H1 (cell line): ENCODE measurements around the gene GBF1. TPM values are rescaled to one million over a fixed set of nuclear protein-coding genes. Genes with fewer than 3 reads are reported as not detected.

ENCODE experiments used
- CTCF ChIA-PET: fragments of 300-600 bp; sonication (Branson Sonifier 250); formaldehyde crosslinking; loops from one replicate; lab custom pipeline; 2021; ENCODE audit not compliant: partially characterized antibody; lab: Charles Lee
- POLR2A ChIA-PET: fragments of 300-600 bp; sonication (Branson Sonifier 250); formaldehyde crosslinking; loops from one replicate; lab custom pipeline; 2021; ENCODE audit warnings: inconsistent platforms; ENCODE audit not compliant: partially characterized antibody; lab: Charles Lee
- DNase-seq, 2 experiments: peaks; one replicate each; pipeline versions ENCODE4 v3.0.0 to v3.0.0-alpha.2; 2010 to 2022; ENCODE audit warnings: low spot score in 2 of 2, low read depth in 1 of 2, mixed read lengths in 1 of 2
- FAIRE-seq: peaks from 2 replicates; lab custom pipeline; 2011; peaks lifted over from hg19 to GRCh38; lab: Jason Lieb, UNC
- H2AFZ ChIP-seq: 2 replicates; pipeline ENCODE4 v1.8.1; 2012; ENCODE audit warnings: low read length, inconsistent platforms
- H2AK5ac ChIP-seq: 2 replicates; pipeline ENCODE4 v1.6.1; 2013; ENCODE audit warnings: low read depth, low read length
- H2BK120ac ChIP-seq: replicated peaks from 2 replicates; pipeline ENCODE3; 2013; ENCODE audit warnings: low read depth, low read length, inconsistent platforms
- H2BK12ac ChIP-seq: 2 replicates; pipeline ENCODE4 v1.6.1; 2013; ENCODE audit warnings: low read depth, low read length
- H2BK15ac ChIP-seq: 2 replicates; pipeline ENCODE4 v1.6.1; 2013; ENCODE audit warnings: low read length
- H2BK20ac ChIP-seq: 2 replicates; pipeline ENCODE4 v1.6.1; 2013; ENCODE audit warnings: low read length
- H2BK5ac ChIP-seq: 2 replicates; pipeline ENCODE4 v1.6.1; 2013; ENCODE audit warnings: low read depth, low read length
- H3K14ac ChIP-seq: 2 replicates; pipeline ENCODE4 v1.6.1; 2013; ENCODE audit warnings: inconsistent platforms; ENCODE audit not compliant: insufficient read length
- H3K18ac ChIP-seq: 2 replicates; pipeline ENCODE4 v1.6.1; 2013; ENCODE audit warnings: low read length; ENCODE audit errors: extremely low read depth
- H3K23ac ChIP-seq: 2 replicates; pipeline ENCODE4 v1.6.1; 2013; ENCODE audit warnings: inconsistent platforms; ENCODE audit not compliant: insufficient read length
- H3K23me2 ChIP-seq: 2 replicates; pipeline ENCODE4 v1.6.1; 2013; ENCODE audit warnings: low read depth, low read length
- H3K27ac ChIP-seq: 2 replicates; pipeline ENCODE4 v1.6.1; 2011; ENCODE audit warnings: low read depth, low read length, inconsistent platforms
- H3K27me3 ChIP-seq, 4 experiments: replicated peaks in 1 of 4; 1 replicate in 1 of 4; 2 replicates in 3 of 4; pipeline versions ENCODE4 v1.6.1 to v1.8.1; 2011 to 2013; ENCODE audit warnings: low read length in 3 of 4, mild to moderate bottlenecking in 3 of 4, inconsistent platforms in 2 of 4, mixed read lengths in 2 of 4, moderate library complexity in 1 of 4; ENCODE audit not compliant: control insufficient read depth in 3 of 4, insufficient read depth in 3 of 4; ENCODE audit errors: extremely low read depth in 1 of 4
- H3K36me3 ChIP-seq, 4 experiments: 2 replicates each; pipeline versions ENCODE4 v1.6.1 to v1.8.1; 2011 to 2013; ENCODE audit warnings: mild to moderate bottlenecking in 4 of 4, low read length in 3 of 4, moderate library complexity in 2 of 4, control low read depth in 1 of 4, inconsistent platforms in 1 of 4; ENCODE audit not compliant: insufficient read depth in 4 of 4, control insufficient read depth in 2 of 4
- H3K4ac ChIP-seq: replicated peaks from 2 replicates; pipeline ENCODE3; 2013; ENCODE audit warnings: low read length, low read depth, mixed read lengths, inconsistent platforms; ENCODE audit not compliant: insufficient read length
- H3K4me1 ChIP-seq, 4 experiments: replicated peaks in 1 of 4; 1 replicate in 1 of 4; 2 replicates in 3 of 4; pipeline versions ENCODE4 v1.6.1 to v1.8.1; 2011 to 2013; ENCODE audit warnings: low read length in 3 of 4, inconsistent platforms in 2 of 4, mixed read lengths in 1 of 4; ENCODE audit not compliant: insufficient read depth in 4 of 4, control insufficient read depth in 3 of 4
- H3K4me2 ChIP-seq, 2 experiments: 2 replicates each; pipeline versions ENCODE4 v1.6.1 to v1.8.1; 2011 to 2013; ENCODE audit warnings: low read depth in 2 of 2, low read length in 2 of 2, control low read depth in 1 of 2, inconsistent platforms in 1 of 2, mild to moderate bottlenecking in 1 of 2; ENCODE audit not compliant: insufficient read depth in 1 of 2
- H3K4me3 ChIP-seq, 4 experiments: fragments of 200-600, 300-600 bp in 1 of 4; sonication (generic), shearing (Covaris generic), sonication (Bioruptor Twin) in 1 of 4; 2 replicates each; pipeline versions ENCODE4 v1.5.1 to v1.8.1; 2011 to 2016; ENCODE audit warnings: low read length in 4 of 4, low read depth in 3 of 4, control low read depth in 2 of 4, inconsistent platforms in 2 of 4, mild to moderate bottlenecking in 2 of 4, mixed read lengths in 1 of 4, moderate library complexity in 1 of 4; ENCODE audit not compliant: insufficient read depth in 2 of 4; ENCODE audit errors: extremely low read depth in 1 of 4
- H3K56ac ChIP-seq: replicated peaks from 2 replicates; pipeline ENCODE3; 2013; ENCODE audit warnings: low read depth, mild to moderate bottlenecking, mixed read lengths, low read length, inconsistent platforms; ENCODE audit not compliant: insufficient read length
- H3K79me1 ChIP-seq: 2 replicates; pipeline ENCODE4 v1.6.1; 2013; ENCODE audit warnings: low read depth, low read length, control low read depth
- H3K79me2 ChIP-seq, 2 experiments: 2 replicates each; pipeline versions ENCODE4 v1.6.1 to v1.8.1; 2012 to 2013; ENCODE audit warnings: low read length in 2 of 2, mild to moderate bottlenecking in 2 of 2, inconsistent platforms in 1 of 2; ENCODE audit not compliant: insufficient read depth in 2 of 2, control insufficient read depth in 1 of 2
- H3K9ac ChIP-seq, 4 experiments: replicated peaks in 1 of 4; 1 replicate in 1 of 4; 2 replicates in 3 of 4; pipeline versions ENCODE4 v1.6.1 to v1.8.1; 2011 to 2013; ENCODE audit warnings: low read depth in 3 of 4, low read length in 3 of 4, control low read depth in 2 of 4, mild to moderate bottlenecking in 2 of 4, moderate library complexity in 2 of 4, inconsistent platforms in 1 of 4; ENCODE audit errors: extremely low read depth in 1 of 4
- H3K9me3 ChIP-seq, 2 experiments: 2 replicates each; pipeline versions ENCODE4 v1.6.1 to v1.8.1; 2012 to 2013; ENCODE audit warnings: mild to moderate bottlenecking in 2 of 2, moderate library complexity in 2 of 2, control low read depth in 1 of 2, inconsistent platforms in 1 of 2, low read depth in 1 of 2, low read length in 1 of 2, mixed read lengths in 1 of 2; ENCODE audit not compliant: insufficient read depth in 2 of 2
- H4K20me1 ChIP-seq, 2 experiments: replicated peaks in 1 of 2; 2 replicates each; pipeline versions ENCODE3 to v1.8.1; 2011 to 2013; ENCODE audit warnings: inconsistent platforms in 2 of 2, low read length in 2 of 2, mild to moderate bottlenecking in 1 of 2; ENCODE audit not compliant: insufficient read depth in 2 of 2, control insufficient read depth in 1 of 2
- H4K5ac ChIP-seq: 2 replicates; pipeline ENCODE4 v1.6.1; 2013; ENCODE audit warnings: low read length, low read depth, mixed read lengths, inconsistent platforms; ENCODE audit not compliant: insufficient read length
- H4K8ac ChIP-seq: 2 replicates; pipeline ENCODE4 v1.8.0; 2013; ENCODE audit warnings: mild to moderate bottlenecking, moderate library complexity, low read length, inconsistent platforms; ENCODE audit not compliant: insufficient read depth; ENCODE audit errors: extremely low read depth
- H4K91ac ChIP-seq: replicated peaks from 2 replicates; pipeline ENCODE3; 2013; ENCODE audit warnings: low read length, mixed read lengths, inconsistent platforms; ENCODE audit not compliant: insufficient read length
- ASH2L ChIP-seq: fragments of 200-600, 300-600 bp; sonication (generic); IDR thresholded peaks from one replicate; pipeline ENCODE4 v1.7.1; 2017; ENCODE audit warnings: low read length
- CTCF ChIP-seq, 3 experiments: IDR thresholded peaks; 1 replicate in 2 of 3; 2 replicates in 1 of 3; pipeline versions ENCODE4 v1.5.1 to v1.6.1; 2011; ENCODE audit warnings: low read length in 3 of 3, mild to moderate bottlenecking in 3 of 3, inconsistent platforms in 2 of 3, low read depth in 1 of 3, moderate library complexity in 1 of 3; ENCODE audit not compliant: insufficient read depth in 1 of 3; ENCODE audit errors: control extremely low read depth in 1 of 3
- EP300 ChIP-seq, 2 experiments: IDR thresholded peaks; 1 replicate in 1 of 2; 2 replicates in 1 of 2; pipeline ENCODE4 v1.6.1; 2011 to 2012; ENCODE audit warnings: low read depth in 2 of 2, low read length in 2 of 2, mild to moderate bottlenecking in 2 of 2, borderline replicate concordance in 1 of 2, inconsistent platforms in 1 of 2, moderate library complexity in 1 of 2
- KDM1A ChIP-seq: fragments of 200-600, 300-600 bp; sonication (generic); IDR thresholded peaks from 2 replicates; pipeline ENCODE4 v1.7.1; 2016; ENCODE audit warnings: mild to moderate bottlenecking, low read length, borderline replicate concordance
- RBBP5 ChIP-seq: IDR thresholded peaks from 2 replicates; pipeline ENCODE4 v1.7.1; 2012; ENCODE audit warnings: low read depth, mild to moderate bottlenecking, inconsistent platforms, low read length, moderate library complexity, borderline replicate concordance
- RXRA ChIP-seq: IDR thresholded peaks from 2 replicates; pipeline ENCODE4 v1.6.1; 2011; ENCODE audit warnings: low read depth, mild to moderate bottlenecking, low read length, moderate library complexity; ENCODE audit not compliant: insufficient read depth
- WGBS, 2 experiments: shearing (Covaris generic) in 1 of 2; methylation state at CpG; one replicate each; pipeline versions ENCODE4 v1.1.6 to v1.1.7; 2013 to 2015; ENCODE audit warnings: low lambda C conversion rate in 2 of 2, mixed read lengths in 2 of 2, inconsistent platforms in 1 of 2, low coverage in 1 of 2, missing lambda C conversion rate in 1 of 2; ENCODE audit not compliant: insufficient replicate concordance in 2 of 2, insufficient coverage in 1 of 2, insufficient read length in 1 of 2; ENCODE audit errors: extremely low coverage in 1 of 2, missing lambda C conversion rate in 1 of 2; 5-methylcytosine and 5-hydroxymethylcytosine counted together
- polyA plus RNA-seq, 7 experiments: library from polyadenylated mRNA; depleted of rRNA in 3 of 7; stranded (reverse) in 5 of 7; unstranded in 2 of 7; fragments of >200 nt in 5 of 7; fragments of 200-250 nt in 2 of 7; gene quantifications; 1 replicate in 5 of 7; 2 replicates in 1 of 7; 4 replicates in 1 of 7; pipeline versions ENCODE4 v1.2.1 to v1.2.3, GENCODE V29; 2011 to 2013; ENCODE audit warnings: missing spikeins in 2 of 7, mixed read lengths in 2 of 7
- total RNA-seq: library from RNA; stranded (reverse); fragmentation: NEBNext Ultra II Directional; extraction: Animal tissue kit (Norgen Biotek cat#: 25700); gene quantifications from 2 replicates; pipeline ENCODE4 v1.2.1, GENCODE V29; 2021

GBF1 gene
- total and polyA plus RNA-seq, 2 of the 8 experiments (the other 6 are each of a cell fraction or from before 2014, with no cell fraction given), result 11.0 to 25.5 TPM

- H2AK5ac ChIP-seq, result no peak overlapping the region
- peaks cover 0 to 23% (median 13%) of the 10 kb centered on the region in 4 experiments; a peak in 6 of 7 replicates for H3K4me1 ChIP-seq
- 14% methylated on average over 36 of the region's 72 CpGs; no CpG with 5 or more reads in 1 of the 2 experiments for WGBS, 2 experiments
- H2BK15ac ChIP-seq, result peak overlapping the region; percentile 95
- no peak overlapping the region for H2BK20ac ChIP-seq
- CTCF ChIA-PET, result interaction anchor here (0.6 to 16.4 kb wide), 45 partner anchors 5 to 1659 kb away, joined by 3 to 357 read pairs (median 4); partner anchors contain the start of genes C10orf95, CUEDC2, ELOVL3 and FBXL15
- POLR2A ChIA-PET, result interaction anchor here (0.6 to 6.1 kb wide), 12 partner anchors 8 to 286 kb away, joined by 3 to 38 read pairs (median 4); partner anchors contain the start of genes CUEDC2 and FBXL15
- peak overlapping the region; percentile 66; the same call in 1 of the 2 replicates for H2BK5ac ChIP-seq
- H3K4me3 ChIP-seq, result peak overlapping the region; percentile 33 to 70 (median 60)
- peak overlapping the region; percentile 87; the same call in 1 of the 2 replicates for H2BK12ac ChIP-seq
- DNase-seq (peak; percentile 70 to 96), FAIRE-seq (no peak)
- peaks cover 2 to 13% (median 8%) of the 10 kb centered on the region in 4 experiments; a peak in 6 of 8 replicates for H3K36me3 ChIP-seq
- no peak overlapping the region for H3K23ac ChIP-seq
- H3K79me1 ChIP-seq, result no peaks in the 10 kb centered on the region
- H4K20me1 ChIP-seq, result peaks cover 6 to 12% of the 10 kb centered on the region in 2 experiments
- peak overlapping the region; percentile 12 to 74; a peak in 3 of 4 replicates for H3K4me2 ChIP-seq
- no peak overlapping the region for H3K27ac ChIP-seq
- H3K23me2 ChIP-seq, result peaks cover 12% of the 10 kb centered on the region
- H3K18ac ChIP-seq, result peak overlapping the region; percentile 90; the same call in 1 of the 2 replicates
- no peak overlapping the region for H3K56ac ChIP-seq
- peak overlapping the region; percentile 83 for H2BK120ac ChIP-seq
- peaks cover 0 to 15% (median 11%) of the 10 kb centered on the region in 4 experiments; a peak in 6 of 7 replicates for H3K27me3 ChIP-seq
- H2AFZ ChIP-seq, result no peak overlapping the region
- peak overlapping the region; percentile 71 for H4K8ac ChIP-seq
- no peaks in the 10 kb centered on the region for H3K79me2 ChIP-seq
- H4K91ac ChIP-seq, result peak overlapping the region; percentile 81
- H4K5ac ChIP-seq, result peak overlapping the region; percentile 69
- H3K14ac ChIP-seq, result no peak overlapping the region
- peak overlapping the region in 2 of 4 experiments; percentile 38 to 42; a peak in 4 of 7 replicates for H3K9ac ChIP-seq
- no peaks in the 10 kb centered on the region for H3K9me3 ChIP-seq
- H3K4ac ChIP-seq, result peak overlapping the region; percentile 91
- TF ChIP-seq RXRA (no peak), ASH2L (peak; percentile 78), RBBP5 (peak; percentile 31; the same call in 1 of the 2 replicates), CTCF (IDR thresholded peaks at IDR 0.05; ENCODE audit: control extremely low read depth in 1 of 3, insufficient read depth in 1 of 3, low read depth in 1 of 3, low read length in 3 of 3) (peak in 2 of 3 experiments; percentile 96; a peak in 3 of 4 replicates), KDM1A (no peak), EP300 (IDR thresholded peaks at IDR 0.05; ENCODE audit: borderline replicate concordance in 1 of 2, low read depth in 2 of 2, low read length in 2 of 2) (peak in 1 of 2 experiments; percentile 35; a peak in 1 of 3 replicates)
Measured at GRCh38 chr10:102399217-102400021, 154.1 kb downstream of the GBF1 start.
